HG03460 (cell line): Measurements from ENCODE around the gene PPP1R1C.

Experiments used
- ATAC-seq: cut with Tn5 transposase; IDR thresholded peaks from one replicate; pipeline ENCODE4 v1.9.1; 2021; ENCODE audit not compliant: unreplicated experiment

The PPP1R1C gene

DNA sequence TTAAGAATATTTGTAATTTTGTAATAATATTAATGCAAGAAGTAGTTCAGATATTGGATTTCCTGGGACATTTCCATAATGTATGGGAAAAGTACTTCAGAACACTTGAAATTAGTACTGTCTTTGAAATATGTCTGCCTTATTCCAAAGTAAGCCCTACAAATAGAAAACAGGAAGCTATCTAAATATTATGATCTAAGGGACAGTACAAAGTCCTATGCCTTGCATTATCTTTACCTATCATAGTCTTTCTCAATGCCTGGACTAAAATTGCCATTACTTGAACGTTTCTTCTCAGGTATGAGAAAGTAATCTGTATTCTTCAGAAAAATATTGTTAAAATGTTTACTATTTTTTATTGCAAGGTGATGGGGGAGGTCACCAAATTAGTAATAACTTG, 113.0 kb downstream of the PPP1R1C start:
- no peak for ATAC-seq

DNA sequence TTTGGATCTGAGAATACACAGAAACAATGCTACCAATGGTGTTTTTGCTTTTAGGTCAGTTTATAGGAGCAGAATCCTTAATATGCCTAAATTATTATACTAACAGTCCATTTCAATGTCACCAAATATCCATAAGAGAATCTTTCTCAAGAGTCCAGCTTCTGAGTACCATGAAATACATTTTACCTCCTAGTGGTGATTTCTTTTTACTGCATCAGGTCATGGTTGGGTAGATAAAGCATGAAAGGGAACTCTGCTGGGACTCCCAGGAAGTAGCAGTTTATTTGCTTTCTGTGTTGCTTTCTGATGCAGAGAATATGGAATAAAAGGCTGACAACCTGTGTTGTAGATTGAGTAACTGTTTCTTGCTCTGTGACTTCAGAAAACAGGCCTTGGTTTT, 115.6 kb downstream of the PPP1R1C start:
- no peak for ATAC-seq

DNA sequence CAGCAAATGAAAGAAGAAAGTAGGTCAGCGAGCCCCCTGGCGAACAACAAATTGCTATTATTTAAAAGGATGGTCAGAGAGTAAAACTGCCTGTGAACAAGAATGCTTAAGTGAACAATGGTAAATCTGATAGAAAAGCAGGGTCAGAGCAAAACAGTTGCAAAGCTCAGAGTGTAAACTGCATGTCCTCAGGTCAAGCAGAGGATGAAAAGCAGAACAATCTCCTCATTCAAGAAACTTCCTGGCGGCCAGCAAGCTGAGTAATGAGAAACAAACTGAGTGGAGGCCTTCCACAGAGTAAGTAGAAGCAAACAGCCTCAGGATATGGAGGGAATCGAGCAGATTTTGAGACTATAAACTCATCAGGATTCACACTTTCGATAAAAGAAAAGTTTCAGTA, 117.9 kb downstream of the PPP1R1C start:
- no peak for ATAC-seq

DNA sequence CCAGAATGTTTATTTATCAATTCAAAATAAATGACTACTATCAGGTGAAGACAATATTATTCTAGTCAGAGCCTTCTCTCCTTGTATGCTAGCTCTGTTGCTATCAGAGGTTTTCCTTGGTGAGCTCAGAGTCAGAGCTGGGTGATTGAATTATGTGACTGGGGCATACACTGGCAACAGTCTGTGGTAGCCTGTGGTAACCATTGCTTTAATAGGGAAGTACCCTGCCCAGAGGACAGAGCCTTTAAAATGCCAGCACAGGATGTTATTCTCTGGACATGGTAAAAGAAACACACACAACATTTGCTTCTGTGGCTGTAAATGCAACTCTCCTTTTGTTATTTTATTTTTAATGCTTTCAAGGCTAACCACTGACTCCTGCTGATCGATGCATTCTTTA, 124.7 kb downstream of the PPP1R1C start:
- ATAC-seq: no peak

DNA sequence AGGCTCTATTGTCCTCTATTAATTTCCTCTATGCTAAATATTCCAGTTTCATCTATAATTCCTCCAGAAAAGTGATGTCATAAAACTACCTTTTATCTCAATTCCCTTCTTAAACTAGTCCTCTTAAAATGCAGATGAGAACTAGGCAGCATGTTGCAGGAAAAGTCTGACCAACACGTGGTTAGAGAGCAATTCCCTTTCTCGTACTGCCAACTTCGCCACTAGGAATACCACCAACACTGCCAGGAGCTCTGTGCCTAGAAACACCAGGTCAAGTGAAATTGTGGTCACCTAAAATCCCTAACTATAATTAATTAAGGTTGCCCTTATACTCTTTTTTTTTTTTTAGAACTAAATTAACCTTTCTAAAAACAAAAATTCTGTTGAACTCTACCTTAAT, 127.7 kb downstream of the PPP1R1C start:
- no peak for ATAC-seq

DNA sequence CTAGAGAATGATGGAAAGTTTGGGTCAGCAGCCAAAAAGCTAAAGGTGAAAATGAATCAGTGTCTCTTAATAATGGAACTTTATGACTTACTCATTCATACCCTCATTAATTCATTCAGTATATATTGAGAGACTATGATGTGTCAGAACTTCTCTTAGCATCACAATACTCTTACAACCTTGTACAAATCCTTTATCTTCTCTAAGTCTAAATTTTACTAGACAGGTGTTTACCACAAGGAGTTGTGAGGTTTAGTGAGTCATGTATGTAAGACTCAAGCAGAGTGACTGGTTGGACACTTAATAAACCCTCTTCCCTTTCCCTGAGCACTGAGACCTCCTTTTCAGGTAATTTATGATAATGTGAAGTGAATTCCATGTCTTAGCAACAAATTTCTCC, 129.6 kb downstream of the PPP1R1C start:
- ATAC-seq: no peak

DNA sequence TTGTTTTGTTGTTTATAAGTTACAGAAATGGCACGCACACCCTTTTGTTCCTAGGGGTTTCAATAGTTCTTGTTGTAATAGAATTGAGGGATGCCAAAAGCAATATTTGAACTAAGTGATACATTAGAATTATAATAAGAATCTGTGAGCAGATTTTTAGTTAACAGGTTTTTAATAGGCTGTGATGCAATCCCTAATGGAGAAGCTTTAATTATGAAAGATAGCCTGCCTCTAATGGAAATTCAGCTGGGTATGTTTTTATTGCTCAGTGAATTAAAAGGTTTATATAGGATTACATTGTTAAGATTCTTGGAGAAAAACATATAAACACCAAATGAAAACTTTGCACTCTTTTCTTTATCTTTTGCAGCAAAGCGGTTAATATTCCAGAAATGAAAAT, 131.1 kb downstream of the PPP1R1C start:
- ATAC-seq: no peak

DNA sequence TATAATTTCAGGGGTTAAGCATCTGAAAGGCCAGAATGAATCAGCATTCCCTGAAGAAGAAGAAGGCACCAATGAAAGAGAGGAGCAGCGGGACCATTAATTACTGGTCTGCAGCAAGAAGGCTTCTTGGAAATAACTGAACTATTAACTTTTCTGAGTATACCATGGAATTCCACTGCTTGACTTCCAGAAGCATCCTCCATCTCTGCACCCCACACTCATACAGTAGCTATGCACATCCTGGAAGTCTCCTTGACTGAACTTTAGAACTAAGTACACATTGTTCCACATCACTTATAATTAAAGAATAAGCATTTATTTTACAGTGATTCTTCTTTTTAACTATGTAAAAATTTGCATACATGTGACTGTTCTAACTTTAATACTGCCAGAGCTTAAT, 131.5 kb downstream of the PPP1R1C start:
- ATAC-seq: no peak

GRCh38 chr2:182128821-182129707, 143.4 kb downstream of the PPP1R1C start:
- ATAC-seq: no peak

- no peak for ATAC-seq
These were observed 147.0 kb downstream of the PPP1R1C start for GRCh38 chr2:182132605-182133004.

- no peak for ATAC-seq
These were observed 147.7 kb downstream of the PPP1R1C start for GRCh38 chr2:182133195-182133891.

DNA sequence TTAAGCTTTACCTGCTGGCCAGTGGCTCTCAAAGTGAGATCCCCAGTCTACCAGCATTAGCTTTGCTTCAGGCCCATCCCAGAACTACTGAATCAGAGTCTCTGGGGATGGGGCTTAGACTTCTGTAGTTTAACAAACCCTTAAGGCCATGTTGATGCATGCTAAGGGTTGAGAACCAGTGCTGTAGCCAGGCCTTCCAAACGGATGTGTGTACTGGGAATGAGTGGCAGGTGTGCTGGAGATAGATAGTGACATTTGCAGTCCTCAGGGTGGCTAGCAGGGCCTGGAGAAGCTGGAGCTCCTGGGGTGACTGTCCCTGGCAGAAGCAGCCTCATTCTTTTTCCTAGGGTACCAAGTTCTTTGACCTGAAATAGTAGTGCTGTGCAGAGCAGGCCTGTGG, 148.5 kb downstream of the PPP1R1C start:
- ATAC-seq: no peak

DNA sequence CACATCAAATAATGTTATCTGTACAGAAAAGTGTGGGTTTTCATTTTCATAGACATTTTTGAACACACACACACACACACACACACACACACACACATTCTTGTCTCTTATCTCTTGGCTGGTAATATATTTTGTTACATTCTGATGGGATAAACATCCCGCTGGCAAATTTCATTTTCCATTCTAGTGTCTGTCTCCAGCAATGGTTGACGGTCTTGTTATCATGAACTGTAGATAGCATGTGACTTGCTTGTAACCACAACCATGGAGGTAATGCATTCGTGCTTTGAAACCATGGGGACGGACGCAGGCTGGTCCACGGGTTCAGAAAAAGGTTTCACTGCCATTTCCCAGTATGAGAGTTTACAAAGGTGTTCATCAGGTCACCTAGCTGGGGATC, 156.4 kb downstream of the PPP1R1C start:
- no peak for ATAC-seq

GRCh38 chr2:182144041-182144775, 158.6 kb downstream of the PPP1R1C start:
- no peak for ATAC-seq

DNA sequence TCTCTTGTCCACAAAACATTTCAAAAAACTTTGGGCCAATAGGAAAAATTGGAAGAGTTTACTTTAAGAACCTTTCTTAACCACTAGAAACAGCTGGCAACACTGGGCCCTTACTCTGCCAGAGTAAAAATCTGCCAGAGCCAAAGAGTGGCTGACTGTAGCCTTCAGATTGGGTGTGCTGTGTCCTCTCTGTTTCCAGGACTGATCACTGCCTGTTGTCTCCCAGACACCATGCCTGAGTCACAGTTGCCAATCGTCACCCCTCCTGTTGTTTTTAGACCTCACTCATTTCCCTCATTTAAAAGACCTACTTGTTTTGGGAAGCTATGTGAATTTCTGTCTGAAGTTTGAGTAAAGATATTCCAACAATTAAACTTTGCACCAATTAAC, 159.1 kb downstream of the PPP1R1C start:
- ATAC-seq: no peak

DNA sequence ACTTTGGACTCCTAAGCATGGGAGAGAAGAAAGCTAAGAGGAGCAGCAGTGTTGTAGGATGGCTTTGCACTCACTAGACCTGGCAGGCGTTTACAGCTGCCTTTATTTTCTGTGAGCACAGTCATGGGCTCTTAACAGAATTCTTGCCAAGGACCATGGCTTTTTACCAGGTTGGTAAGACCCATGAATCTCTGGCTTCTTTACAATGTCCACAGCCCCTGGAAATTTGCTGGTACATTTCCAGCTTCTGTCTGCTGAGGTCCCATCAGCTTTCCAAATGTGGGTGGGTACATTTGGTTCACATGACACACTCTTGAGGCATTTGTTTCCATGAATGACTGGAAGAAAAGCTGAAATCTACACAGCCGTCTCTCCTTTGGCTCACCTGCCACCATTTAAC, 162.7 kb downstream of the PPP1R1C start:
- ATAC-seq: no peak

- ATAC-seq: no peak
These were observed 178.2 kb downstream of the PPP1R1C start for GRCh38 chr2:182163878-182164277.

DNA sequence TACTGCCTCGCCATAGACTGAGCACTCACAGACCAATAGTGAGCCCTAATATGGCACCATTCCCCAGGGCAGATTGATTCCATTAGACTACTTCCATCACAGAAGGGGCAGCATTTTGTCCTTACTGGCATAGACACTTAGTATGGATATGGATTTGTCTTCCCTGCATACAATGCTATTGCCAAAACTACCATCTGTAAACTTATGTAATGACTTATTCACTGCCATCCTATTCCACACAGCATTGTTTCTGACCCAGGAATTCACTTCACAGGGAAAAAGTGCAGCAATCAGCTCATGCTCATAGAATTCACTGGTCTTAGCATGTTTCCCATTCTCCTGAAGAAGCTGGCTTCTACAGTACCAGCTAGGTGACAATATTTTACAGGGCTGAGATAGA, 179.0 kb downstream of the PPP1R1C start:
- ATAC-seq: no peak

DNA sequence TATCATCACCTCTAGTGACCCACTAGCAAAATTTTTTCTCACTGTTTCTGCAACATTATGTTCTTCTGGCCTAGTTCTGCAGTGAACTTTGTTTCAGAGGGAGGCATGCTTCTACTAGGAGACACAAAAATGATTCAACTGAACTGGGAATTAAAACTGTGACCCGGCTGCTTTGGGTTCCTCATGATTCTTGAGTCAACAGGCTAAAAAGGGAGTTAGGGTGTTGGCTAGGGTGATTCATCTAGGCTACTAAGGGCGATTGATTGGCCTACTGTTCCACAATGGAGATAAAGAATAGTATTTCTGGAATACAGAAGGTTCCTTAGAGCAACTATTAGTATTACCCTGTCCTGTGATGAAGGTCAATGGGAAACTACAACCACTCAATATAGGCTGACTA, 179.5 kb downstream of the PPP1R1C start:
- no peak for ATAC-seq

DNA sequence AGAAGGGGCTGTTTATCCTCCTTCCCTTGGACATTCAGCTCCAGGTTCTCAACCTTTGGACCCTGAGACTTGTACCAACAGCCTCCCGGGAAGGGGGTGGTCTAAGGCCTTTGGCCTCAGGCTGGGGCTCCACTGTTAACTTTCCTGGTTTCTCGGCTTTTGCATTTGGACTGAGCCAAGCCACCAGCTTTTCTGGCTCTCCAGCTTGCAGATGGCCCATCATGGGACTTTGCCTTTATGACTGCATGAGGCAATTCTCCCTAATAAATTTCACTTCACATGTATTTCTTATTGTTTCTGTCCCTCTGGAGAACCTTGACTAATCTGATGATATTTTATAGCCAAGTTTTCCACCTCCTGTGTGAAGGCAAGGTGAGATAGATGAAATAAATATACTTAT, 180.8 kb downstream of the PPP1R1C start:
- ATAC-seq: no peak

GRCh38 chr2:182166841-182167240, 181.2 kb downstream of the PPP1R1C start:
- ATAC-seq: no peak
